Cardiac muscle cell (in vitro differentiated cells and primary cell): Measurements from ENCODE around the gene YJEFN3. TPM values are rescaled to one million over a fixed set of nuclear protein-coding genes. Genes with fewer than 3 reads are reported as not detected.

ENCODE experiments used
- DNase-seq, 2 donors: peaks; one replicate each; pipeline versions ENCODE4 v3.0.0 to v3.0.0-alpha.2; 2010 to 2017; ENCODE audit warnings: low read depth in 1 of 2, low spot score in 1 of 2
- H3K27ac ChIP-seq: fragments of 200-600 bp; sonication (generic); 2 replicates; pipeline ENCODE4 v1.5.1; 2016
- H3K27me3 ChIP-seq: fragments of 200-600 bp; sonication (generic); 2 replicates; pipeline ENCODE4 v1.6.0; 2016; ENCODE audit warnings: control low read depth
- H3K36me3 ChIP-seq: fragments of 200-600 bp; sonication (generic); 2 replicates; pipeline ENCODE4 v1.5.1; 2016; ENCODE audit warnings: control low read depth
- H3K4me1 ChIP-seq: fragments of 200-600 bp; sonication (generic); 2 replicates; pipeline ENCODE4 v1.8.1; 2017; ENCODE audit warnings: low read depth, mild to moderate bottlenecking, mixed run types
- H3K4me3 ChIP-seq: fragments of 200-600 bp; sonication (generic); 2 replicates; pipeline ENCODE4 v1.5.1; 2016; ENCODE audit warnings: mild to moderate bottlenecking
- H3K9me3 ChIP-seq: fragments of 200-600 bp; sonication (generic); 2 replicates; pipeline ENCODE4 v1.5.1; 2017; ENCODE audit warnings: low read depth, mild to moderate bottlenecking, control low read depth
- polyA plus RNA-seq: library from polyadenylated mRNA; unstranded; fragments of >200 nt; fragmentation: Nextera tagmentation; extraction: Ambion mirVana; gene quantifications from 2 replicates; pipeline ENCODE4 v1.2.1, GENCODE V29; 2016
- total RNA-seq: library from RNA; depleted of rRNA; stranded (reverse); fragments of >200 nt; gene quantifications from 2 replicates; pipeline ENCODE4 v1.2.3, GENCODE V29; 2016
- TF ChIP-seq, protein P1 (sequence below): IDR thresholded peaks from 2 replicates; pipeline ENCODE4 v1.5.1; 2012; ENCODE audit warnings: low read depth, mild to moderate bottlenecking, low read length

YJEFN3 gene
- total and polyA plus RNA-seq, 2 experiments from 2014 or later = 12.5 to 29.9 TPM

- Histone ChIP-seq H3K36me3 (peaks cover 53% of the 10 kb centered on the region), H3K4me3 (no peak overlapping the region), H3K9me3 (no peaks in the 10 kb centered on the region), H3K27me3 (no peaks in the 10 kb centered on the region), H3K4me1 (no peaks in the 10 kb centered on the region), H3K27ac (no peak overlapping the region)
- TF ChIP-seq, protein P1, sequence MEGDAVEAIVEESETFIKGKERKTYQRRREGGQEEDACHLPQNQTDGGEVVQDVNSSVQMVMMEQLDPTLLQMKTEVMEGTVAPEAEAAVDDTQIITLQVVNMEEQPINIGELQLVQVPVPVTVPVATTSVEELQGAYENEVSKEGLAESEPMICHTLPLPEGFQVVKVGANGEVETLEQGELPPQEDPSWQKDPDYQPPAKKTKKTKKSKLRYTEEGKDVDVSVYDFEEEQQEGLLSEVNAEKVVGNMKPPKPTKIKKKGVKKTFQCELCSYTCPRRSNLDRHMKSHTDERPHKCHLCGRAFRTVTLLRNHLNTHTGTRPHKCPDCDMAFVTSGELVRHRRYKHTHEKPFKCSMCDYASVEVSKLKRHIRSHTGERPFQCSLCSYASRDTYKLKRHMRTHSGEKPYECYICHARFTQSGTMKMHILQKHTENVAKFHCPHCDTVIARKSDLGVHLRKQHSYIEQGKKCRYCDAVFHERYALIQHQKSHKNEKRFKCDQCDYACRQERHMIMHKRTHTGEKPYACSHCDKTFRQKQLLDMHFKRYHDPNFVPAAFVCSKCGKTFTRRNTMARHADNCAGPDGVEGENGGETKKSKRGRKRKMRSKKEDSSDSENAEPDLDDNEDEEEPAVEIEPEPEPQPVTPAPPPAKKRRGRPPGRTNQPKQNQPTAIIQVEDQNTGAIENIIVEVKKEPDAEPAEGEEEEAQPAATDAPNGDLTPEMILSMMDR = no peak
- no peak for DNase-seq
These were observed 26.4 kb upstream of the YJEFN3 start for GRCh38 chr19:19502281-19502680.

GRCh38 chr19:19502808-19503602 lies 25.7 kb upstream of the YJEFN3 start:
- Histone ChIP-seq H3K9me3 (no peaks in the 10 kb centered on the region), H3K4me3 (no peak overlapping the region), H3K27ac (no peak overlapping the region), H3K4me1 (no peaks in the 10 kb centered on the region), H3K27me3 (no peaks in the 10 kb centered on the region), H3K36me3 (peaks cover 54% of the 10 kb centered on the region)
- TF ChIP-seq, protein P1 = no peak
- no peak for DNase-seq

GRCh38 chr19:19504754-19505668 lies 23.7 kb upstream of the YJEFN3 start:
- Histone ChIP-seq H3K27me3 (no peaks in the 10 kb centered on the region), H3K4me3 (no peak overlapping the region), H3K27ac (no peak overlapping the region), H3K4me1 (no peaks in the 10 kb centered on the region), H3K9me3 (no peaks in the 10 kb centered on the region), H3K36me3 (peaks cover 44% of the 10 kb centered on the region)
- TF ChIP-seq, protein P1 = no peak
- DNase-seq = no peak

DNA sequence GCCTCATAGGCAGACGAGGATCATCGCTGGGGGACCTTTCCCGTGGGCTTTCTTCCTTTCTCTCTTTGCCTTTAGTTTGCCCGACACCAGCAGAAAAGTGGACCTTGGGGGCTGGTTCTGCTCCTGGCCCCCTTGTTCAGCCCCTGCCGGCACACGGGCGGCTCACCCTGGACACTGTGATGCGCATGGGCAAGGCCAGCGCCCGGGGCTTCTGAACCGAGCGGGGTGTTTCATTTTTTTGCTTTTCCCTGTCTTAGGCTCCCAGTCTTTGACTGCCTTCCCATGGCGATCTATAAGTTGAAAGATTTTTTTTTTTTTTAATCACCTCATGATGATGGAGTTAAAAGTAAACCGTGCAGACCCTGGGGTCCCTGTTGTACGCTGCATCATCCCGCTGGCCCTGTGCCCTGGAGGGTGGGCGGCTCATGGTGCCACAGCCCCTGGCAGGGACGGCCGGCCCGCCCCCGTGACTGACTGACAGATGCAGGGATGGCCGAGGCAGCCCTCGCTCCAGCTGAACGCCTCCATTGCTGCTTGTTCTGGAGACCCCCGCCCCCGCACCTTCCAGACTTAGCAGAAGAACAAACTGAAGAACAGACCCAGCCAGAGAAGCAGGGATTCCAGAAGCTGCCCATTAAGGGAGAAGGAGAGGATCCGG lies 22.9 kb upstream of the YJEFN3 start:
- H3K27me3 ChIP-seq = no peaks in the 10 kb centered on the region
- H3K9me3 ChIP-seq = no peaks in the 10 kb centered on the region
- no peak overlapping the region for H3K4me3 ChIP-seq
- peaks cover 42% of the 10 kb centered on the region for H3K36me3 ChIP-seq
- DNase-seq = no peak
- no peaks in the 10 kb centered on the region for H3K4me1 ChIP-seq
- H3K27ac ChIP-seq = no peak overlapping the region
- TF ChIP-seq, protein P1 = no peak

DNA sequence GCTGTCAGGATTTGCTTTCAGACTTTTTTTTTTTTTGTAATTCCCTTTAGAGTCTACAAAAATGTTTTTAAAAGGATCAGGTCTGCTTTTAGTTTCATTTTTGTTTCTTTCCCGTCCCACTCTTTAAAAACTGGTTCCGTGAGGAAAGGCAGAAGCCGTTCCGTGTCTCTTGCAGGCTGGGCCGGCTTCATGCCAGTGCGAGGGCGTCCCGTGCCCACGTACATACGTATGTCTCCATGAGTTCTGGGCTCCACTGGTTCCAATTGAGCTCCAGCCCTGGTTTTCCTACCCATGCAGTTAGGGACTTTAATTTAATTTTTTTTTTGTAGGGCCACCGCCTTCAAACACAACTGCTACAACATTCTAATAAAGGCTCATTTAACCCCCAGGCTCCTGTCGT lies 22.1 kb upstream of the YJEFN3 start:
- no peak overlapping the region for H3K27ac ChIP-seq
- no peaks in the 10 kb centered on the region for H3K9me3 ChIP-seq
- H3K4me1 ChIP-seq = no peaks in the 10 kb centered on the region
- DNase-seq = no peak
- peaks cover 39% of the 10 kb centered on the region for H3K36me3 ChIP-seq
- TF ChIP-seq, protein P1 = no peak
- no peaks in the 10 kb centered on the region for H3K27me3 ChIP-seq
- no peak overlapping the region for H3K4me3 ChIP-seq
